ENCODE data around the gene TWF2.

The TWF2 gene

DNA sequence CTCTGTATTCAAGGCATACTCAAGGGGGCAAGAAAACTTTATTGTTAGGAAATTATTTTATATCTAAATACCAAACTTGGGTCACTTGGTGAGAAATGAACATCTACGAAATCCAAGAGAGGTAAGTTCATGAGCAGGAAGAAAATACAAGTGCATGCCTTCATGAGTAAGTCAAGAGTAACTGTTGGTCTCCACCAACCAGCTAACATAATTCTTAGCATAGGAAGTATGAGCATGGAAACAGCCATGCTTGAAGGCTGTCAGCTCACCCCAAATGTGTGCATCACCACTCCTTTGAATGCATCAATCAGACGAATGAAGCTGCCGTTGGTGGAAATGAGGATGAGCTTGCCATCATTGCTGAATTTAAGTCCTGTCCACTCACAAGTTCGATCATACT is 20.5 kb upstream of the TWF2 start:
- H3K27ac ChIP-seq (ENCODE audit: poor library complexity, severe bottlenecking) = no peak overlapping the region
- H3K9me3 ChIP-seq (ENCODE audit: severe bottlenecking) = no peaks in the 10 kb centered on the region
- ATAC-seq (ENCODE audit: low read depth) (no peak), DNase-seq (ENCODE audit: low spot score) (no peak)
- no peaks in the 10 kb centered on the region for H3K4me1 ChIP-seq (ENCODE audit: insufficient read depth, poor library complexity, severe bottlenecking)
- H3K36me3 ChIP-seq (ENCODE audit: low read depth) = peaks cover 94% of the 10 kb centered on the region
- H3K4me3 ChIP-seq (ENCODE audit: severe bottlenecking) = no peak overlapping the region
- TF ChIP-seq, protein P1, sequence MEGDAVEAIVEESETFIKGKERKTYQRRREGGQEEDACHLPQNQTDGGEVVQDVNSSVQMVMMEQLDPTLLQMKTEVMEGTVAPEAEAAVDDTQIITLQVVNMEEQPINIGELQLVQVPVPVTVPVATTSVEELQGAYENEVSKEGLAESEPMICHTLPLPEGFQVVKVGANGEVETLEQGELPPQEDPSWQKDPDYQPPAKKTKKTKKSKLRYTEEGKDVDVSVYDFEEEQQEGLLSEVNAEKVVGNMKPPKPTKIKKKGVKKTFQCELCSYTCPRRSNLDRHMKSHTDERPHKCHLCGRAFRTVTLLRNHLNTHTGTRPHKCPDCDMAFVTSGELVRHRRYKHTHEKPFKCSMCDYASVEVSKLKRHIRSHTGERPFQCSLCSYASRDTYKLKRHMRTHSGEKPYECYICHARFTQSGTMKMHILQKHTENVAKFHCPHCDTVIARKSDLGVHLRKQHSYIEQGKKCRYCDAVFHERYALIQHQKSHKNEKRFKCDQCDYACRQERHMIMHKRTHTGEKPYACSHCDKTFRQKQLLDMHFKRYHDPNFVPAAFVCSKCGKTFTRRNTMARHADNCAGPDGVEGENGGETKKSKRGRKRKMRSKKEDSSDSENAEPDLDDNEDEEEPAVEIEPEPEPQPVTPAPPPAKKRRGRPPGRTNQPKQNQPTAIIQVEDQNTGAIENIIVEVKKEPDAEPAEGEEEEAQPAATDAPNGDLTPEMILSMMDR (IDR thresholded peaks at IDR 0.05; ENCODE audit: poor library complexity, severe bottlenecking) = no peak
- no peaks in the 10 kb centered on the region for H3K27me3 ChIP-seq (ENCODE audit: insufficient read depth, poor library complexity, severe bottlenecking)

- TF ChIP-seq, protein P1 (IDR thresholded peaks at IDR 0.05; ENCODE audit: poor library complexity, severe bottlenecking) = no peak
- peaks cover 93% of the 10 kb centered on the region for H3K36me3 ChIP-seq (ENCODE audit: low read depth)
- no peaks in the 10 kb centered on the region for H3K4me1 ChIP-seq (ENCODE audit: insufficient read depth, poor library complexity, severe bottlenecking)
- DNase-seq (ENCODE audit: low spot score) = no peak
- no peak for ATAC-seq (ENCODE audit: low read depth)
- H3K27me3 ChIP-seq (ENCODE audit: insufficient read depth, poor library complexity, severe bottlenecking) = no peaks in the 10 kb centered on the region
- H3K27ac ChIP-seq (ENCODE audit: poor library complexity, severe bottlenecking) = no peak overlapping the region
- no peak overlapping the region for H3K4me3 ChIP-seq (ENCODE audit: severe bottlenecking)
- H3K9me3 ChIP-seq (ENCODE audit: severe bottlenecking) = no peaks in the 10 kb centered on the region
Observed at GRCh38 chr3:52259035-52259434, 20.1 kb upstream of the TWF2 start.

- peaks cover 92% of the 10 kb centered on the region for H3K36me3 ChIP-seq (ENCODE audit: low read depth)
- H3K4me1 ChIP-seq (ENCODE audit: insufficient read depth, poor library complexity, severe bottlenecking) = no peaks in the 10 kb centered on the region
Observed at GRCh38 chr3:52257911-52258310, 19.0 kb upstream of the TWF2 start.

DNA sequence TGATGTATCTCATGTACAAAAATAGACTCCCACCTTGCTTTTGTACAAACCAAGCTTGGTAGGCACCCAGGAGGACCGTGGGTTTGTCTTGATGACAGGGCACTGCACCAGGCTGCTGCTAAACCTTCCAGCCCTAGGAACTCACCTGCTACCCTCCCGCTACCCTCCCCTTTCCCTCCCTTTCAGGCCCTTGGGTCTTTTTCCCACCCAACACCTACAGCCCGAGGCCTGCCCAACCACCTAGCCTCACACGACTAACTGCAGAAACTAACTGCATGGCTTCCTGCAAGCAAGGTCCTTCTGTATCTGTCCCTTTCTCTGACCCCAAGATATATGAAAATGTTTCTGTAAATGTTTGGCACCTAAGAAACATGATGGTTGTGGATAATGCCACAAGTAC is 17.7 kb upstream of the TWF2 start:
- no peak for ATAC-seq (ENCODE audit: low read depth)
- no peaks in the 10 kb centered on the region for H3K27me3 ChIP-seq (ENCODE audit: insufficient read depth, poor library complexity, severe bottlenecking)
- TF ChIP-seq, protein P1 (IDR thresholded peaks at IDR 0.05; ENCODE audit: poor library complexity, severe bottlenecking) = no peak

More at GRCh38 chr3:52257911-52258310, 19.0 kb upstream of the TWF2 start:
- DNase-seq (ENCODE audit: low spot score) (no peak), ATAC-seq (ENCODE audit: low read depth) (no peak)
- Histone ChIP-seq H3K27ac (ENCODE audit: poor library complexity, severe bottlenecking) (no peak overlapping the region), H3K27me3 (ENCODE audit: insufficient read depth, poor library complexity, severe bottlenecking) (no peaks in the 10 kb centered on the region), H3K9me3 (ENCODE audit: severe bottlenecking) (no peaks in the 10 kb centered on the region), H3K4me3 (ENCODE audit: severe bottlenecking) (no peak overlapping the region)
- TF ChIP-seq, protein P1 (IDR thresholded peaks at IDR 0.05; ENCODE audit: poor library complexity, severe bottlenecking) = no peak

DNA sequence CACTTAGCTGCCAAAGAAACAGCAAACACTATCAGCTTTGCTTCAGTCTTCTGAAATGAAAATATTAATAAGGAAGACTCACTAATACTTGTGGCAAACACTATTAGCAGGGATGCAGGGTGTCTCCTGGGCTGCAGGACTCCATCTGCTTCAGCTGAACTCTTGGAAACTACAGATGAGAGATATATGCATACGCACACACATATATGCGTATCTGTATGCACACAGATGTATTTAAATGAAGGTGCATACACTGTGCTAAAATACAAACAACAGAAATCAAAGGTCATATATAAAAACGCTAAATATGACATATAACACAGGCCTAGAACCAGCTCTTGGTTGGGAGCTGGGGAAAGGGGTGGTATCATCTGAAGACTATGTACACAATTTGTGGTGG is 17.2 kb upstream of the TWF2 start:
- Histone ChIP-seq H3K4me1 (ENCODE audit: insufficient read depth, poor library complexity, severe bottlenecking) (no peaks in the 10 kb centered on the region), H3K27ac (ENCODE audit: poor library complexity, severe bottlenecking) (no peak overlapping the region), H3K4me3 (ENCODE audit: severe bottlenecking) (no peak overlapping the region), H3K36me3 (ENCODE audit: low read depth) (peaks cover 90% of the 10 kb centered on the region), H3K9me3 (ENCODE audit: severe bottlenecking) (no peaks in the 10 kb centered on the region), H3K27me3 (ENCODE audit: insufficient read depth, poor library complexity, severe bottlenecking) (no peaks in the 10 kb centered on the region)
- DNase-seq (ENCODE audit: low spot score) = no peak
- no peak for ATAC-seq (ENCODE audit: low read depth)
- TF ChIP-seq, protein P1 (IDR thresholded peaks at IDR 0.05; ENCODE audit: poor library complexity, severe bottlenecking) = no peak

More for the DNA sequence above, 17.7 kb upstream of the TWF2 start:
- no peak overlapping the region for H3K27ac ChIP-seq (ENCODE audit: poor library complexity, severe bottlenecking)
- no peaks in the 10 kb centered on the region for H3K9me3 ChIP-seq (ENCODE audit: severe bottlenecking)
- DNase-seq (ENCODE audit: low spot score) = no peak
- no peaks in the 10 kb centered on the region for H3K4me1 ChIP-seq (ENCODE audit: insufficient read depth, poor library complexity, severe bottlenecking)
- no peak overlapping the region for H3K4me3 ChIP-seq (ENCODE audit: severe bottlenecking)
- peaks cover 92% of the 10 kb centered on the region for H3K36me3 ChIP-seq (ENCODE audit: low read depth)
